ENCODE data around the gene DEFB114.

The DEFB114 gene

GRCh38 chr6:49933526-49933925 lies 30.4 kb downstream of the DEFB114 start:
- no peak for TF ChIP-seq CTCF (IDR thresholded peaks at IDR 0.05; ENCODE audit: low read depth, low read length, missing control alignments)
- in situ Hi-C loops (cut with HindIII; ENCODE audit: low sequenced_read_pairs) = no loop called here

GRCh38 chr6:49929340-49929739 lies 34.6 kb downstream of the DEFB114 start:
- no peak for TF ChIP-seq CTCF (IDR thresholded peaks at IDR 0.05; ENCODE audit: low read depth, low read length, missing control alignments)
- in situ Hi-C loops (cut with HindIII; ENCODE audit: low sequenced_read_pairs) = no loop called here
- no peak for DNase-seq (ENCODE audit: low read depth)
- H3K4me3 ChIP-seq (ENCODE audit: low read depth, low read length) = no peak overlapping the region

More at GRCh38 chr6:49933526-49933925, 30.4 kb downstream of the DEFB114 start:
- H3K4me3 ChIP-seq (ENCODE audit: low read depth, low read length) = no peak overlapping the region
- no peak for DNase-seq (ENCODE audit: low read depth)

- no peak for TF ChIP-seq CTCF (IDR thresholded peaks at IDR 0.05; ENCODE audit: low read depth, low read length, missing control alignments)
- in situ Hi-C loops (cut with HindIII; ENCODE audit: low sequenced_read_pairs) = no loop called here
- no peak for DNase-seq (ENCODE audit: low read depth)
- no peak overlapping the region for H3K4me3 ChIP-seq (ENCODE audit: low read depth, low read length)
Observed at GRCh38 chr6:49923826-49924225, 40.1 kb downstream of the DEFB114 start.

- in situ Hi-C loops (cut with HindIII; ENCODE audit: low sequenced_read_pairs) = no loop called here
- no peak for TF ChIP-seq CTCF (IDR thresholded peaks at IDR 0.05; ENCODE audit: low read depth, low read length, missing control alignments)
- H3K4me3 ChIP-seq (ENCODE audit: low read depth, low read length) = no peak overlapping the region
- no peak for DNase-seq (ENCODE audit: low read depth)
Observed at GRCh38 chr6:49919935-49920644, 43.9 kb downstream of the DEFB114 start.

- DNase-seq (ENCODE audit: low read depth) = no peak
- TF ChIP-seq CTCF (IDR thresholded peaks at IDR 0.05; ENCODE audit: low read depth, low read length, missing control alignments) = no peak
- in situ Hi-C loops (cut with HindIII; ENCODE audit: low sequenced_read_pairs) = no loop called here
- H3K4me3 ChIP-seq (ENCODE audit: low read depth, low read length) = no peak overlapping the region
Observed at GRCh38 chr6:49919261-49919660, 44.7 kb downstream of the DEFB114 start.

- TF ChIP-seq CTCF (IDR thresholded peaks at IDR 0.05; ENCODE audit: low read depth, low read length, missing control alignments) = no peak
- DNase-seq (ENCODE audit: low read depth) = no peak
- H3K4me3 ChIP-seq (ENCODE audit: low read depth, low read length) = no peak overlapping the region
- in situ Hi-C loops (cut with HindIII; ENCODE audit: low sequenced_read_pairs) = no loop called here
Observed at GRCh38 chr6:49918787-49919186, 45.2 kb downstream of the DEFB114 start.
